Hepatocyte (in vitro differentiated cells): Measurements from ENCODE around the gene AKR1E2.

Experiments used
- EZH2 ChIP-seq: fragments of 200-600 bp; sonication (generic); IDR thresholded peaks from 2 replicates; pipeline ENCODE4 v1.6.1; 2016; ENCODE audit warnings: antibody characterized with exemption, mild to moderate bottlenecking, borderline replicate concordance
- EZH2phosphoT487 ChIP-seq: fragments of 200-600 bp; sonication (generic); IDR thresholded peaks from one replicate; pipeline ENCODE4 v1.6.1; 2018; ENCODE audit warnings: antibody characterized with exemption, mild to moderate bottlenecking, low read depth, moderate library complexity; ENCODE audit not compliant: unreplicated experiment, severe bottlenecking
- TF ChIP-seq, protein P1 (sequence below): fragments of 200-600 bp; sonication (generic); IDR thresholded peaks from 2 replicates; pipeline ENCODE4 v1.5.1; 2016; ENCODE audit warnings: antibody characterized with exemption, mild to moderate bottlenecking; ENCODE audit not compliant: poor library complexity

DNA sequence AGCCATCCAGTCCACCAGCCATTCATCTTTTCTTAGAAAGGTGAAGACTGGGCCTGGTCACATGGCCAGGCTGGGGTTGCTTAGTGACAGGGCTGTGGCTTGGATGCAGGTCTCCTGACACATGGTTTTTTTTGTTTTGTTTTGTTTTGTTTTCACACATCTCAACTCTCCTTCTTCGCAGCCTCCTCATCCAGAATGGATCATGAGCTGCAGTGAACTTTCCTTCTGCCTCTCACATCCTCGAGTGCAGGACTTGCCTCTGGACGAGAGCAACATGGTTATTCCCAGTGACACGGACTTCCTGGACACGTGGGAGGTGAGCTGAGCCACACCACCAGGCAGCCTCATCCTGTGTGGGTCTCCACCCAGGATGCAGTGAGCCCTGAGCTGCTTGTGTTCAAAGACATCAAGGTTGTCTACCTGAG lies 9.5 kb downstream of the AKR1E2 start:
- TF ChIP-seq, protein P1, sequence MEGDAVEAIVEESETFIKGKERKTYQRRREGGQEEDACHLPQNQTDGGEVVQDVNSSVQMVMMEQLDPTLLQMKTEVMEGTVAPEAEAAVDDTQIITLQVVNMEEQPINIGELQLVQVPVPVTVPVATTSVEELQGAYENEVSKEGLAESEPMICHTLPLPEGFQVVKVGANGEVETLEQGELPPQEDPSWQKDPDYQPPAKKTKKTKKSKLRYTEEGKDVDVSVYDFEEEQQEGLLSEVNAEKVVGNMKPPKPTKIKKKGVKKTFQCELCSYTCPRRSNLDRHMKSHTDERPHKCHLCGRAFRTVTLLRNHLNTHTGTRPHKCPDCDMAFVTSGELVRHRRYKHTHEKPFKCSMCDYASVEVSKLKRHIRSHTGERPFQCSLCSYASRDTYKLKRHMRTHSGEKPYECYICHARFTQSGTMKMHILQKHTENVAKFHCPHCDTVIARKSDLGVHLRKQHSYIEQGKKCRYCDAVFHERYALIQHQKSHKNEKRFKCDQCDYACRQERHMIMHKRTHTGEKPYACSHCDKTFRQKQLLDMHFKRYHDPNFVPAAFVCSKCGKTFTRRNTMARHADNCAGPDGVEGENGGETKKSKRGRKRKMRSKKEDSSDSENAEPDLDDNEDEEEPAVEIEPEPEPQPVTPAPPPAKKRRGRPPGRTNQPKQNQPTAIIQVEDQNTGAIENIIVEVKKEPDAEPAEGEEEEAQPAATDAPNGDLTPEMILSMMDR, result no peak
- TF ChIP-seq EZH2, result no peak
- no peak for TF ChIP-seq EZH2phosphoT487
